ENCODE data around the gene VOPP1. TPM values are rescaled to one million over a fixed set of nuclear protein-coding genes. Genes with fewer than 3 reads are reported as not detected.

Gene VOPP1
- total RNA-seq, 1 donor from 2014 or later = 20.0 TPM

- DNase-seq (ENCODE audit: low spot score) = no peak
- ATAC-seq = no peak
Measured at GRCh38 chr7:55557666-55558188, 14.6 kb downstream of the VOPP1 start.

DNA sequence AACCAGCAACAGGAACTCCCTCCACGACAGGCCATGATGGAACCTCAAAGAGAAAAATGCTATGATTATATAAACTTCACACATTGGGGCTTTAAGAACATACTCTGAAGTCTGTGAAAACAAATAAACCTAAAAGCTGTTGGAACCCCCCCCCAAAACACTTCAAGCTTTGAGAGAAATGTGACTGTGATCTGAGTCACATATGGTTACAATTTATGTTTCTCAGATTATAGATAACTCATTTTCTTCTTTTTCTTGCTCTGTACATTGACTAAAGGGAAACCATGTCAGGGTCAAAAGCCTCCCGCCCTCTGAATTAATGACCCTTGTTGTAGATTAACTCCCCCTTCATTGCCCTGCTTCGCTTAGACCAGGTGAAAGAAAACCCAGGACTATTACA lies 15.8 kb downstream of the VOPP1 start:
- DNase-seq (ENCODE audit: low spot score) = no peak
- ATAC-seq = no peak

DNA sequence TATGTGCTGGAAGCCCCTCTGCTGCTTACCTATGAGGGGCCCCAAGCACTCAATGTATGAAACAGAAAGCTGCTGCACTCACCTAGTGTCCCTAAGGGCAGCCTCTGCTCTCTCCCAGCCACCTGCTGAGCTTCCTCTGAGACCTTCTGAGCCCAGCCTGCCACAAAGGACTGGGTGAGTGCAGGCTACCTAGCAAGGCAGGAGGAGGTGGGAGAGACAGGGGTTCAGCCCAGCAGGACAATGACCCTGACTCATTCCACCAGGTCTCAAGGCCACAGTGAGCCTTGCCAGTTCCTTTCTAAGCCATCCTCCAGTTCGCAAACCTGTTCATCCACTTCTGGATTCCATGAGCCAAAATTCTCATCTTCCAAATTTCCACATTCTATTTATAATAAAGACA lies 16.3 kb downstream of the VOPP1 start:
- DNase-seq (ENCODE audit: low spot score) = no peak
- peak; percentile 22 for ATAC-seq

DNA sequence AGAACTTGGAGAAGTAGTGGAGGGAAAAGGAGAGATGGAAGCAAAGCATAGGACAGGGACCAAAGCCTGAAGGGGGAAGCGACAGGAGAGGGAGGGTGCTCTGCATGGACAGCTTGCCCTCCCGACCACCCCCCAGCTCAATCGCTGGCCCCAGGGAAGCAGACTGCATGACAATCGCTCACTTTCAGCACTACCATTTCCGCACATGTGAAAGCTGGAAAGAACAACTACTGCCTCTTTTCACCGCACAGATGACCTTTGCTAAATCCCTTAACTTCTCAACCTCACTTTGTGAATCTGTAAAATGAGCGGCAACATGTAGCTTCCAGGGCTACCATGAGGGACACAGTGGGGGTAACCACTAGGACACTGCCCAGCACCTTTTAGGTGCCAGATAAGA lies 17.1 kb downstream of the VOPP1 start:
- DNase-seq (ENCODE audit: low spot score) = no peak
- no peak for ATAC-seq

- DNase-seq (ENCODE audit: low spot score) = no peak
- ATAC-seq = peak; percentile 31
Measured at GRCh38 chr7:55554038-55554437, 18.3 kb downstream of the VOPP1 start.

- DNase-seq (ENCODE audit: low spot score) = no peak
- ATAC-seq = no peak
Measured at GRCh38 chr7:55553024-55553345, 19.3 kb downstream of the VOPP1 start.

DNA sequence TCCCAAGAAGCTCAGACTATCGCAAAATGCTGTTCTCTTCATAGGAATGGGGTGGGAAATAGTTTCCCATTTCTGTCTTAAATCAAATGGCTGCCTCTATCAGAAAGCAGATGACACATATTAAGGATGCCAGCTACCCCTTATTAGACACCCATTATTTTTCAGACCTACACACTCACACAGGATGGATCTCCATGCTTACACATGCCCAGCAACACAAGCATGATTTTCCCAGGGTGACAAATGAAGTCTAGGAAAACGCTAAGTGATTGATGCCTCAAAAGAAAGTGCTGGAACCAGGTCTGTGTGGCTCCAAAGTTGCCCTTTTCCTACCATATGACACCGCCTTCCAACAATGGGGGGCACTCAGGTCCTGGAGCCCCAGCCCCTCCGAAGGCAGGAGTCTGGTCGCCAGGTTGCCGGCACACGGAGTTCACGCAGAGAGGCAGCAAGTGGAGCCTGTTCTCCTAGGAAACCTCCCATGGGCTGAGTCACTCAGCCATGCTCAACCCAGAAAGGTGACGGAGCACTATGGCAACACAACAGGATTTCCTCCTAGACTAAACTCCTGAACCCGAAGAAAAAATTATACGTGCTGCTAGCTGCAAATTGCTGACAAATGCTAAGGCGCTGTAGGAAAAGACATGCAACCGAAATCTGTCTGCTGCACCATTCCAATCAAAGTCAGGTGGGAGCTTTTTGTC lies 19.8 kb downstream of the VOPP1 start:
- DNase-seq (ENCODE audit: low spot score) (no peak), ATAC-seq (peak; percentile 29)

GRCh38 chr7:55550841-55551537 lies 21.3 kb downstream of the VOPP1 start:
- DNase-seq (ENCODE audit: low spot score) (no peak), ATAC-seq (no peak)

- peak; percentile 61 for DNase-seq (ENCODE audit: low spot score)
- ATAC-seq = peak; percentile 70
Measured at GRCh38 chr7:55550010-55550663, 22.2 kb downstream of the VOPP1 start.

GRCh38 chr7:55549457-55549856 lies 22.8 kb downstream of the VOPP1 start:
- ATAC-seq (no peak), DNase-seq (ENCODE audit: low spot score) (no peak)

DNA sequence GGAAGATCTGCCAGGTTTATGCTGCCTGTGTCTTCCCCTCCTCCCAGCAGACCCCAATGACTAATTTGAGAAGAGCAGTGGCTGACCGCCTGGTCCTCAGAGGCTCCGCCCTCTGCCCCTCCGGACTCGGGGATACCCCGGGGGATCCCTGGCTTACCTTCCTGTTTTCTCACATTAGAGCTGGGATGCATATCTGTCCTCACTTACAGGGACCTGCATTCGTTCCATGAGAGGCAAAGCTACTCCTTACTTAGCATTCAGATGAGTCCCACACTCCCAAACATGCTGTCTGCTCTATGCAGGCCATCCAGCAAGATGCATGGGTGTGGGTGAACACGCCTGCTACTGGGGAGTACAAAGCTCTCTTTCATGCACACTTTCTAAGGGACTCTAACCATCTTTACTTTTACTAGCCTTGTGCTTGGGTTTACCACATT lies 24.0 kb downstream of the VOPP1 start:
- no peak for DNase-seq (ENCODE audit: low spot score)
- no peak for ATAC-seq

DNA sequence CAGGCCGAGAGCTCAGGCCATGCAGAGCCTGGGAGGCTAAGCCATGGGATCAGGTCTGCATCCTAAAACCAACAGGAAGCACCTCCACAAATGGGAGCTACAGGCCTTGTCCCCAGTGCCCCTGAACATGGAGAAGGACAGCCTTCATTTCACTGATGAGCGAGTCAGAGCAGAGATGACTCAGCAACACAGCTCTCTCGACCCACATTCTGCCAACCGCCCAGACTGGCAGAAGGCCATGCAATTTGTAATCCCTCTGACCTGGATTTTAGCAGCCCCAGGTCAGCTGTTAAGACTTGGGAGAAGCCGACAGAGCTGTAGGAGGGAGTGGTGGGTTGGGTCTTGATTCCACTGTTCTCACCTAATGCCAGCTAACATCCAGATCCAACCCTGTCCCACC lies 25.5 kb downstream of the VOPP1 start:
- DNase-seq (ENCODE audit: low spot score) (peak; percentile 94), ATAC-seq (peak; percentile 90)

- ATAC-seq (no peak), DNase-seq (ENCODE audit: low spot score) (no peak)
Measured at GRCh38 chr7:55545496-55545895, 26.8 kb downstream of the VOPP1 start.

DNA sequence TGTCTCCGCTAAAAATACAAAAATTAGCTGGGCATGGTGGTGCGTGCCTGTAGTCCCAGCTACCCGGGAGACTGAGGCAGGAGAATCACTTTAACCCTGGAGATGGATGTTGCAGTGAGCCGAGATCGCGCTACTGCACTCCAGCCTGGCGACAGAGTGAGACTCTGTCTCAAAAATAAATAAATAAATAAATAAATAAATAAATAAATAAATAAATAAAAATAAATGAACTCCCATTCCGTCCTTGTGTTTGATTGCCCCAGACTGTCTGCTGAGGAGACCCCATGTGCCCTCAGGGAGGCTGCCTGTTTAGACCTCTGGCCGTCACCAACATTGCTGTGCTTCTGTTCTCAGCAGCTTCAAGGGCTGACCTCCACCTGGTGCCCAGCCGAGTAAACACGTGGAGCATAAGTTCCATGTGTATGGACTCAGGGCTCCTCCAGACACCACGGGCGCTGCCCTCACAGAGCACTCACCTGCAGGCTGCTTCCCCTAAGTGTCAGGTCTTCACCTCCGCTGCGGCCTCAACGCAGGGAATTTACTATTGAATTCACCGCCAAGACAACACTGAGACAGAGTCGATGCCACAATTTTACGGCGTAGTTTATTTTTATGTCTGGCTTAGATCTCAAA lies 32.0 kb downstream of the VOPP1 start:
- DNase-seq (ENCODE audit: low spot score) = no peak
- ATAC-seq = no peak

DNA sequence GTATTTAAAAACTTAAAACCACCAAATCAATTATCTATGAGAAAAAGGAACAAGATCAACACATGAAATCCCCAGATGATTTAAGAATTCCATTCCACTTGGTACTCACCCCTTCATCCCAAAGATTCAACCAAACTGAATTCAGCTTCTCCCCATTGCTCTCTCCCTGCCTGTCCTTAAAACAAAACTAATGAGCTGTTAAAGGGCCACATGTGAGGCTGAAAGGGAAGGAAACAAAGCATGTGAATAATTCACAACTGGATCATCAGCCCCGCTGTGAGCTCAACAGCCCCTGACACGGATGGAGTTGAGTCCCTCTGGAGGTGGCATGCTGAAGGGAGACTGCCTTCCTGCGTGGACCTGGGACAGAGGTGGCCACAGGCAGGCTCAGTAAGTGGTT lies 32.9 kb downstream of the VOPP1 start:
- no peak for DNase-seq (ENCODE audit: low spot score)
- no peak for ATAC-seq

DNA sequence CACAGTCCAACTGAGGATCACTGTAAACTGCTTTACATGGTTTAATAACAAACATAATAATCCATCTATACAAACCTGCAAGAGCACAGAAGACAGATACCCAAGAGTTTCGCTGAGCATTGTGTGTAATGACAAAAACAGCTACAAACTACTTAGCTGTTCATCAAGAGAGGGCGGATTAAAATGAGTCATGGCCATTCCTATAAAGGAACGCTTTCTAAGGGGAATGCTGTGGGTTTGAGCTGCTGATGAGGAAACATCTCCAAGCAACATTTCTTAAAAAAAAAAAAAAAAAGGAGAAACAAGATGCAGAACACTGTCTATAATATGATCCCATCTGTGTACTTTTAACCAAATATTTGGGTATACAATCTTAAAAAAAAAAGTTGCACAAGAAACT lies 33.8 kb downstream of the VOPP1 start:
- no peak for DNase-seq (ENCODE audit: low spot score)
- no peak for ATAC-seq

- no peak for ATAC-seq
- DNase-seq (ENCODE audit: low spot score) = no peak
Measured at GRCh38 chr7:55537458-55537990, 34.8 kb downstream of the VOPP1 start.

DNA sequence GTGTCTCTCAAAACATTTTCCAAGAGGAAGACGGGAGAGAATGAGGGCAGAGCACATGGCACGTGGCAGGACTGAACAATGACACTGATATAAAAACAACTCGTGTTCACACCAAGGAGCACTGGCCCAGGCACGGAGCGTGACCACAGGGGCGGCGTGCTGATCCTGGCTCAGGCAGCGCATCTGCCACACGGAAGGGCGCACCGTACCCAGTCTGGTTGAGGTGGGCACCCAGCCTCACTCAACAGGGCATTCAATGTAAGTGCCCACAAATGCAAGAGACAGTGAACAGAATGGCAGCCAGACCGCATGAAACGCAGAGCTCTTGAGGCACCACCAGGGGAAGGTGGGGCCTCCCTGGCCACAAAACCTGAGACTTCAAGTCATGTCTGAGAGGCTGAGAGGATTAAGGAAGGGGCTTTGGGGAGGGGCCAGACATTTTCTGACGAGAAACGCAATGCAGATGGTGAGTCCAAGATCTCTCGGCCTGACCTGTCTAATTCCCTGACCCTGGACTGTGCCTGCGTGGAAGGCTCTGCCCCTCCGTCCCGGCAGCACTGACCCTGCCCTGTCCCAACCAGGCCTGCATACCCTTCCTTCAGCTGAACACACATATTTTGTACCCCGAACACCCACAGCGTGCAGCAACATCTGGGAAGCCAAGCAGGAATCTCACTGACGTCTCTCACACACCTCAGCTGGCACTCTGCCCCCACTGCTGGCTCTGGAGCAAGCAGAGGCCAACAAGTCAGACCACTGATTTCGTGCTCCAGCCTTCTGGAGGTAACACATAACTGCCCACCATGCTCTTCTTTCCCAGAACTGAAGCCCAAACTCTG lies 35.5 kb downstream of the VOPP1 start:
- DNase-seq (ENCODE audit: low spot score) = no peak
- no peak for ATAC-seq

DNA sequence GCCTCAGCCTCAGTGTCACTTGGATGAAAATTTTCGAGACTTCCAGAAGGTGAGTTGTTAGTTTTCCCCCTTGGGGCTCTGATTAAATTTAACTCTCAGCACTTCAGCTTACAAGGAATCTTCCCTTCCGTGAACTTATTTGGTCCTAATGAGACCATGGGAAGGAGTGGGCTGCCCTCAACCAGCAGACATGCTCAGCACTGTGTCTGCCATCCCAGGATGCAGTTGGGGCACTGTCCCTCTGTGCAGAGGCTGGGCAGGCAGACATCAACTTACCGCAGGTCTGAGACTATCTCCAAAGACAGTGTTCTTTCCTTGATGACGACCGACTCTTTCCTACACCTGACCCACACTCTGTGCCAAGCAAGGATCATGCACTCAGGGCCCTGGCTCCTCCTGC lies 36.7 kb downstream of the VOPP1 start:
- DNase-seq (ENCODE audit: low spot score) (no peak), ATAC-seq (no peak)

GRCh38 chr7:55534916-55535590 lies 37.2 kb downstream of the VOPP1 start:
- DNase-seq (ENCODE audit: low spot score) = no peak
- no peak for ATAC-seq
